GM21737 (cell line): ENCODE data around the gene INSYN2B.
"Not testable (repeated sequence)": the region's sequence is repeated elsewhere in the genome, so short reads cannot be mapped to it uniquely, and the experiment has no call there.

ENCODE experiments used
- ATAC-seq: cut with Tn5 transposase; IDR thresholded peaks from one replicate; pipeline ENCODE4 v1.9.1; 2021; ENCODE audit warnings: mild to moderate bottlenecking, moderate library complexity; ENCODE audit not compliant: unreplicated experiment

INSYN2B gene

DNA sequence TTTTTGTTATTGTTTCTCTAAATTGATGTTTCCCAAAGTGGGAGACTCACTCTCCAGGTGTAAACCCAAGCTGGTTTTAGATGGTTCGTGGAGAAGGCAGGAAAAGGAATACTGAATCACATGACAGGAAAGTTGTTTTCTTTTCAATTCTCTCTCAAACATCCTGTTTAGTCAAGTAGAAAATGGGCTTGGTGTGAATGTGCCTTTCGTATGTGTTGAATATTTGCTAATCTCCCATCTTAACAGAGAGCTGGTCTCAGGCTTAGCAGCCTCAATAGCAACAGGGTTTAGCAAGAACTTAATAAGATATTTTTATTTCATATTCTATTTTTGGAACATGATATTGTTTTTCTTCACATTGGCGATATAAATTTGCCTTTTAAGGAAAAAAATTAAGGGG lies 119.7 kb downstream of the INSYN2B start:
- ATAC-seq: peak; percentile 59

DNA sequence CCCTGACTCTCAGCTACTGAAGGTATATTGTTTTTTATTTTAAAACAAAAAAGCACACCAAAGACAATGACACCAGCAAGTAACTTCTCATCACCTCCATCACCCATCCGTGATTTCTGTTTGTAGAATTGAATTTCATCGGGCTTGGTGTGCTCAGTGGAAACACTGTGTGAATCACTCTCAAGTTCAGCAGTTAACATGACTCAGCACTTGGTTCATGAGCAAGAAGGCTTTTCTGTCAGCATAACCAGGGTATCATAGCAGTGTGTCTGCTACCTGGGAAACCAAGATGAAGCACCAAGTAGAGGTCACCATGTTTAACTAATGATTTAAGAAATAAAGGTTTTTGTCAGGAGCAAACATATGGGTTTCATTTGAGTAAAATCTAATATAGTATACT lies 123.7 kb downstream of the INSYN2B start:
- no peak for ATAC-seq

DNA sequence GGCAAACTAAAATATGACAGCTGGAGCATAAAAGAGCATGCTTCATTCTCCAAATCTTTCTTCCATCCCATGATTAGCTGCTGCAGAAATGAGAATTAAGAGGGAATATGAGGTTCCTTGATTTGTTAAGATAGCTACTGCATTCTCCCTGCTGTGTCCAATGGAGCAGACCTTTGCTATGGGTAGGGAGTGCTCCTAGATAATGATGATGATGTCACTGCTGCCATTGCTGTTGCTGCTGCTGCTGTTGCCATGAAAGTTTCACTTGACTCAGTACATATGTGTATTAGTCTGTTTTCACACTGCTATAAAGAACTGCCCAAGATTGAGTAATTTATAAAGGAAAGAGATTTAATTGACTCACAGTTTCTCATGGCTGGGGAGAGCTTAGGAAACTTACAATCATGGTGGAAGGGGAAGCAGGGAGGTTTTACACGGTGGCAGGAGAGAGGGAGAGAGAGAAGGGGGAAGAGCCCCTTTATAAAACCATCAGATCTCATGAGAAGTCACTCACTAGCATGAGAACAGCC lies 128.9 kb downstream of the INSYN2B start:
- ATAC-seq: no peak

DNA sequence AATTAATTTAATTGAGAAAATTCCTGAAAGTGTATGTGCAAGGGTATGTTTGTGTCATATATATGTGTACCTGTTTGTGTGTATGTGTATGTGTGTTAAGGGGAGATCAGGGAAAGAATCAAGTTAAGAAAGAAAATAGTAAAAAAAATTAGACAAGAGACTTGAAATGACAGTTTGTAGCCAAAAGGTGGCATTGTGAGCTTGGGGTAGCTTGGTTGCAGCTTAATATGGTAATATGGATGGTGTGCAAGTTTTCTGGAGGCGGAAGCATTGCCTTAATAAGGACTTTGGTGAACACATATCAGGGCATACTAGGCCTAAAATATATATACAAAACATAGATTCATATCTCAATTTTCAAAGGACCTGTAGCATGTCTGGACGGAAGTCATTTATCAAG lies 129.9 kb downstream of the INSYN2B start:
- no peak for ATAC-seq

DNA sequence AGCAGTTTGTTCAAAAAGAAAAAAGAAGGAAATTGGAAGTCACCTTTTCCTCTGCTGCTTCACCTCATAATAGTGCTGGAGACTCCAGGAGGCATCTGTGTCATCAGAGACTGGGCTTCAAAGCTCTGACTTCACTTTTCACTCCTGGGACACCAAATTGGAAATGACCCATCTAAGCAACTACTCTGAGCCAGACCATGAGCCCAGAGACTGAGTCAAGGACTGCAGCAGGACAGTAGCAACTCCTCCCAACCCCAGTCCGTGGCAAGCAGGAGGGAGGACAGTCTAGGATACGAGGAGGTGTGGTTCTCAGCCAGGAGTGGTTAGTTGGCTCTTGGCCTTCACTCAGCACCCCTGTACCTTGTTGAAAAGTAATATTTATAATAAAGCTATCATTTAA lies 131.5 kb downstream of the INSYN2B start:
- no peak for ATAC-seq

DNA sequence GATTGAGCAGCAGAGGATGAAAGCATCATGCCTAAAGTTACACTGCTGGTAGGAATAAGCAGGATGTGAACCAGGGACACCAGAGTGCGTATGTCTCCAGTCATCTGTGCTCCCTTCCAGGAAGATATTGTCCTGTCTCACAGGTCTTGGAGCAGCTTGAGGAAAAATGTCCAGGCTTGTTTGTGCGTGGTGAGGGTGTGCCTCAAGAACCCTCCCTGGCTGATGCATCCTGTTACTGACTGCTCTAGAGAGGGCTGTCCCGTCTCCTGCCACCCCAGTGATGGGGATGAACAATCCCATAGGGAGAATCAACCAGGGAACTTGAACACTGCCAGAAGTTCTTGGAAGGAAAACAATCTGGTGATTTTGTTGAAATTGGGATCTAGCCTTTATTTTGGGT lies 132.0 kb downstream of the INSYN2B start:
- no peak for ATAC-seq

GRCh38 chr5:169847519-169847918 lies 132.8 kb downstream of the INSYN2B start:
- ATAC-seq: no peak

GRCh38 chr5:169842699-169843098 lies 137.6 kb downstream of the INSYN2B start:
- no peak for ATAC-seq

DNA sequence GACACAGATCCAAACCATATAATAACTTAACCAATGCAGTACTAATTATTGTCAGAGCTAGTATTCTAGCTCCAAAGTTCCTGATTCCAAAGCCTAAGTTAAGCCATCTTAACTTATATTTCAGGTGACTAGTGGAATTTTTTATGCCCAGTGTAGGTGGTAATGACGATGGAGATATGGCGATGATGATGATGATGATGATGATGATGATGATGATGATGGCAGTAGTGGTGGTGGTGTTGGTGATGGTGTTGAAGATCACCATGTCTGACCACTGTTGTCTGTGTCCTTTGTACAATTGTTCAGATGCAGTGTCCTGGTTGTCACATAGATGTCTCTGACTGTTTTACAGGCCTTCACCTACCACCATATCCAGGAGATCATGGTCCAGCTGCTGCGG lies 139.9 kb downstream of the INSYN2B start:
- ATAC-seq: no peak

DNA sequence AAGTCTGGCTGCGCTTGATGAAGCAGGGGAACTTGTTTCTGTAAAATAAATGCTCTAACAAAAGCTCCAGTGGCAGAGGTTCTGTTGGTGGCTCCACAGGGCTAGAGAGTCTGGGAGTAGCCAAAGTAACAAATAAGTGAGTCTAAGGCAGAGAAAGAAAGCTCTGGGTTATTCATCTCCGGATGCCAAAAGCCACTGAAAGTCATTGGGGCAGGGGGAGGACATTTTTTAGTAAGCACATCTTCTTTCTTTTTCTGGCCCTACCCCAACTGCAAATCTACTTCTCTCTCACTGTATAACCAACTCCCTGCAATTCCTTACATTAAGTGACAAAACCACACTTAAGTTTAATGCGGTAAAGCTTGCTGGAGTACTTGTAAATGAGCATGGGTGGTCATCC lies 141.6 kb downstream of the INSYN2B start:
- ATAC-seq: peak; percentile 90

GRCh38 chr5:169837686-169838085 lies 142.6 kb downstream of the INSYN2B start:
- ATAC-seq: no peak

GRCh38 chr5:169836835-169837536 lies 143.3 kb downstream of the INSYN2B start:
- no peak for ATAC-seq

- ATAC-seq: not testable (repeated sequence)
These were observed 145.8 kb downstream of the INSYN2B start for GRCh38 chr5:169834540-169834939.

- ATAC-seq: not testable (repeated sequence)
These were observed 146.5 kb downstream of the INSYN2B start for GRCh38 chr5:169833681-169834292.

DNA sequence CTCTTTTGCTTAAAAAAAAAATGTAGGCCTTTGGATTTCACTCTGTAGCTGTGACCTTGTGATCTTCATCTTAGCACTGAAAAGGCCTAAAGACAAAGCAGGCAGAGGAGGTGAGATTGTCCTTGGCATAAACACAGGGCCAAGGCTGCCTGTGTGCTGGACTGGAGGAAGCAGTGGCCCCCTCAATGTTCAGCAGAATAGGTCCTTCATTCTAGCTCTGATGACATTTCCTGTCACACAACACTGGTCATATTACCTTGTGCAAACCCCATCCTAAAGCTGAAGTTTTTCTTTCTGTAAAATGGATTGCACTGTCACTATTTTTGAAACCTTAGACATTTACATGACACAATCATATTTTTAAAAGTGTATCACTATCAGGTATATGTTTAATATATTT lies 147.4 kb downstream of the INSYN2B start:
- no peak for ATAC-seq

- ATAC-seq: no peak
These were observed 148.0 kb downstream of the INSYN2B start for GRCh38 chr5:169832304-169832703.

GRCh38 chr5:169831331-169831730 lies 149.0 kb downstream of the INSYN2B start:
- ATAC-seq: no peak

DNA sequence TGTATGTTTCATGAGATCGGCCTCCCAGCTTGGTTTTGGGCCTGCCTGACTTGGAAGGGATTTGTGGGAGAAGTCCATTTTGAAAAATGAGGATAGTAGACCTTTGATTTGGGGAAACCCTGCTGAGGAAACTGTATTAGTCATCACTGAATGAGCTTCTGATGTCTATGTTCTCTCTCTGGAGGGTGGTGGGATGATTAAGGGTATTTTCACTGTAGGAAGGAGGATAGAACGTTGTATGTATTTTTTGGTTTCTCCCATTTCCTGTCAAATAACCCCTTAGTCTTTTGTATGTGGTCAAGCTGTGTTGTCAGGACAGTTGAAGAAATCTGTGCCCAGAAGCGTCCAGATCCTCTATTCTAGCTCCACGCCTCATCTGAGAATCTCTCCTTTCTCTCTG lies 151.9 kb downstream of the INSYN2B start:
- no peak for ATAC-seq

- ATAC-seq: no peak
These were observed 152.5 kb downstream of the INSYN2B start for GRCh38 chr5:169827769-169828168.

DNA sequence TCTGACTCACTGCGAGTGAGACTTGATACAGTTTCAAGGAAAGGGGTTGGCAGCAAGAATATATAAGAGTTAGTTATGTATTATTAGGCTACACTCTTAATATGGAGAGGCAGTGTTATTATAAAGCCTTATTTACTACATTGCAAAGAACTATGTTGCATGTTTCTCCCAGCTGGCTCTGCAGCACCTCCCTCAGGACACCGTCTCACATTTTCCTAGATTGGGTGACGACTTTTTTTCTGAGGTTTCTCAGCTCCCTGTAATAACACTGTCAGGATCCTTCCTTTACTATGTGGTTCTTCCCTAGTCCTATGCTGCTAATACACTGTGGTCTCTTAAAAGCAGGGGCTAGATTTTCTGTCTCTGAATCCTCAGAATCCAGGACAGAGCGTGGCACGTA lies 153.7 kb downstream of the INSYN2B start:
- no peak for ATAC-seq

- no peak for ATAC-seq
These were observed 163.3 kb downstream of the INSYN2B start for GRCh38 chr5:169817031-169817430.

DNA sequence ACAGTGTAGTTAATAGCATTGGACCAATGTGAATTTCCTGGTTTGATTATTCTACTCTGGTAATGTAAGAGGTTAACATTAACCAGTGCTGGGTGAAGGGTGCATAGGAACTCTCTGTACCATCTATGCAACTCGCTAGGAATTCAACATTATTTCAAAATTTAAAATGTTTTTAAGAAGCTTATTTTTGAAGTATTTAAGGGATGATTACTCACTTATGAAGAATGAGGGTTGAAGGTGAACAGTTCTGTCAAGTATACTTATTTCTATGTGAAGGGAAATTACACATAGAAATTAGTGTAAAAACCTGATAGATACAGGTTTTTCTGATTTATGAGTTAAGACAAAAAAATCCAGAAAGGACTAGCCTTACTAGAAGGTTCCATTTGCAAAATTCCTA lies 165.8 kb downstream of the INSYN2B start:
- no peak for ATAC-seq
